Activated T-helper 17 cell treated with anti-CD3 and anti-CD28 coated beads, Interleukin-2, amount 50 U/mL, for 72 hours (primary cell): ENCODE measurements around the gene PKN2. TPM values are rescaled to one million over a fixed set of nuclear protein-coding genes. Genes with fewer than 3 reads are reported as not detected.

Source experiments
- ATAC-seq: fragments of 150-1000 bp; cut with Tn5 transposase; replicated peaks from 2 replicates; pipeline ENCODE4 v1.10.0; 2021; ENCODE audit warnings: mild to moderate bottlenecking, moderate library complexity
- H3K27ac Mint-ChIP-seq: one replicate; pipeline ENCODE4 v1.8.0; 2022; ENCODE audit warnings: mixed read lengths
- H3K27me3 Mint-ChIP-seq: one replicate; pipeline ENCODE4 v1.8.0; 2022; ENCODE audit warnings: mixed read lengths
- H3K36me3 Mint-ChIP-seq: one replicate; pipeline ENCODE4 v1.8.0; 2022; ENCODE audit warnings: low read depth, mild to moderate bottlenecking, mixed read lengths
- H3K4me1 Mint-ChIP-seq: one replicate; pipeline ENCODE4 v1.8.0; 2022; ENCODE audit warnings: mixed read lengths
- H3K4me3 Mint-ChIP-seq: one replicate; pipeline ENCODE4 v1.8.0; 2022; ENCODE audit warnings: mild to moderate bottlenecking, mixed read lengths
- H3K9me3 Mint-ChIP-seq: one replicate; pipeline ENCODE4 v1.8.0; 2022; ENCODE audit warnings: mixed read lengths
- total RNA-seq, 2 donors: library from RNA; stranded (reverse); gene quantifications; one replicate each; pipeline ENCODE4 v1.2.3, GENCODE V29; 2022

Gene PKN2
- total RNA-seq, 2 donors from 2014 or later = 23.7 to 24.1 TPM

GRCh38 chr1:88777604-88778149 is 93.6 kb downstream of the PKN2 start:
- no peak overlapping the region for H3K4me3 Mint-ChIP-seq
- H3K4me1 Mint-ChIP-seq = peaks cover 14% of the 10 kb centered on the region
- H3K27ac Mint-ChIP-seq = no peak overlapping the region
- no peaks in the 10 kb centered on the region for H3K9me3 Mint-ChIP-seq
- H3K36me3 Mint-ChIP-seq = peaks cover 91% of the 10 kb centered on the region
- H3K27me3 Mint-ChIP-seq = no peaks in the 10 kb centered on the region
- no peak for ATAC-seq

- no peak overlapping the region for H3K27ac Mint-ChIP-seq
- no peaks in the 10 kb centered on the region for H3K27me3 Mint-ChIP-seq
- peaks cover 91% of the 10 kb centered on the region for H3K36me3 Mint-ChIP-seq
- ATAC-seq = no peak
- H3K4me3 Mint-ChIP-seq = no peak overlapping the region
- H3K4me1 Mint-ChIP-seq = peaks cover 5% of the 10 kb centered on the region
- no peaks in the 10 kb centered on the region for H3K9me3 Mint-ChIP-seq
Measured at GRCh38 chr1:88779880-88780279, 95.8 kb downstream of the PKN2 start.

GRCh38 chr1:88780485-88780884 is 96.4 kb downstream of the PKN2 start:
- no peaks in the 10 kb centered on the region for H3K9me3 Mint-ChIP-seq
- H3K4me1 Mint-ChIP-seq = no peaks in the 10 kb centered on the region
- no peak for ATAC-seq
- no peaks in the 10 kb centered on the region for H3K27me3 Mint-ChIP-seq
- no peak overlapping the region for H3K4me3 Mint-ChIP-seq
- H3K36me3 Mint-ChIP-seq = peaks cover 91% of the 10 kb centered on the region
- H3K27ac Mint-ChIP-seq = no peak overlapping the region

- ATAC-seq = no peak
- H3K27ac Mint-ChIP-seq = peak overlapping the region; percentile 1
- no peak overlapping the region for H3K4me3 Mint-ChIP-seq
- H3K27me3 Mint-ChIP-seq = no peaks in the 10 kb centered on the region
- no peaks in the 10 kb centered on the region for H3K9me3 Mint-ChIP-seq
- H3K36me3 Mint-ChIP-seq = peaks cover 91% of the 10 kb centered on the region
- no peaks in the 10 kb centered on the region for H3K4me1 Mint-ChIP-seq
Measured at GRCh38 chr1:88783145-88783544, 99.1 kb downstream of the PKN2 start.

GRCh38 chr1:88784551-88784950 is 100.5 kb downstream of the PKN2 start:
- Mint-ChIP-seq H3K27me3 (no peaks in the 10 kb centered on the region), H3K9me3 (no peaks in the 10 kb centered on the region), H3K4me3 (no peak overlapping the region), H3K27ac (no peak overlapping the region), H3K36me3 (peaks cover 89% of the 10 kb centered on the region), H3K4me1 (no peaks in the 10 kb centered on the region)
- ATAC-seq = no peak

- Mint-ChIP-seq H3K9me3 (no peaks in the 10 kb centered on the region), H3K27me3 (no peaks in the 10 kb centered on the region), H3K4me3 (no peak overlapping the region), H3K4me1 (no peaks in the 10 kb centered on the region), H3K27ac (peak overlapping the region; percentile 51), H3K36me3 (peaks cover 93% of the 10 kb centered on the region)
- ATAC-seq = no peak
Measured at GRCh38 chr1:88787023-88787903, 103.2 kb downstream of the PKN2 start.

- H3K4me3 Mint-ChIP-seq = no peak overlapping the region
- H3K27me3 Mint-ChIP-seq = no peaks in the 10 kb centered on the region
- H3K36me3 Mint-ChIP-seq = peaks cover 77% of the 10 kb centered on the region
- H3K9me3 Mint-ChIP-seq = no peaks in the 10 kb centered on the region
- peak; percentile 34 for ATAC-seq
- H3K4me1 Mint-ChIP-seq = no peaks in the 10 kb centered on the region
- H3K27ac Mint-ChIP-seq = no peak overlapping the region
Measured at GRCh38 chr1:88791192-88791591, 107.1 kb downstream of the PKN2 start.

GRCh38 chr1:88799491-88799890 is 115.4 kb downstream of the PKN2 start:
- Mint-ChIP-seq H3K36me3 (peaks cover 80% of the 10 kb centered on the region), H3K9me3 (peaks cover 5% of the 10 kb centered on the region)

GRCh38 chr1:88800382-88801051 is 116.4 kb downstream of the PKN2 start:
- Mint-ChIP-seq H3K9me3 (peaks cover 5% of the 10 kb centered on the region), H3K4me3 (peak overlapping the region; percentile 30), H3K4me1 (peaks cover 9% of the 10 kb centered on the region), H3K36me3 (peaks cover 79% of the 10 kb centered on the region), H3K27ac (no peak overlapping the region), H3K27me3 (no peaks in the 10 kb centered on the region)
- ATAC-seq = peak; percentile 67

More at GRCh38 chr1:88799491-88799890, 115.4 kb downstream of the PKN2 start:
- H3K4me1 Mint-ChIP-seq = peaks cover 9% of the 10 kb centered on the region
- H3K4me3 Mint-ChIP-seq = no peak overlapping the region
- no peak overlapping the region for H3K27ac Mint-ChIP-seq
- no peaks in the 10 kb centered on the region for H3K27me3 Mint-ChIP-seq
- no peak for ATAC-seq

- H3K9me3 Mint-ChIP-seq = peaks cover 5% of the 10 kb centered on the region
- peaks cover 84% of the 10 kb centered on the region for H3K36me3 Mint-ChIP-seq
- peaks cover 9% of the 10 kb centered on the region for H3K4me1 Mint-ChIP-seq
- no peak overlapping the region for H3K4me3 Mint-ChIP-seq
- H3K27ac Mint-ChIP-seq = peak overlapping the region; percentile 51
- no peaks in the 10 kb centered on the region for H3K27me3 Mint-ChIP-seq
- ATAC-seq = no peak
Measured at GRCh38 chr1:88801575-88802208, 117.6 kb downstream of the PKN2 start.

- H3K4me3 Mint-ChIP-seq = no peak overlapping the region
- H3K27me3 Mint-ChIP-seq = no peaks in the 10 kb centered on the region
- H3K36me3 Mint-ChIP-seq = peaks cover 87% of the 10 kb centered on the region
- no peak for ATAC-seq
- peaks cover 9% of the 10 kb centered on the region for H3K4me1 Mint-ChIP-seq
- peak overlapping the region; percentile 32 for H3K27ac Mint-ChIP-seq
- peaks cover 5% of the 10 kb centered on the region for H3K9me3 Mint-ChIP-seq
Measured at GRCh38 chr1:88802404-88802803, 118.3 kb downstream of the PKN2 start.

GRCh38 chr1:88802950-88803349 is 118.9 kb downstream of the PKN2 start:
- H3K4me1 Mint-ChIP-seq = peaks cover 9% of the 10 kb centered on the region
- peak; percentile 37 for ATAC-seq
- H3K36me3 Mint-ChIP-seq = peaks cover 86% of the 10 kb centered on the region
- H3K27me3 Mint-ChIP-seq = no peaks in the 10 kb centered on the region
- H3K9me3 Mint-ChIP-seq = peaks cover 5% of the 10 kb centered on the region
- H3K4me3 Mint-ChIP-seq = no peak overlapping the region
- peak overlapping the region; percentile 32 for H3K27ac Mint-ChIP-seq

- Mint-ChIP-seq H3K36me3 (peaks cover 83% of the 10 kb centered on the region), H3K4me1 (peaks cover 9% of the 10 kb centered on the region), H3K27me3 (no peaks in the 10 kb centered on the region), H3K9me3 (peaks cover 5% of the 10 kb centered on the region), H3K4me3 (no peak overlapping the region), H3K27ac (no peak overlapping the region)
- no peak for ATAC-seq
Measured at GRCh38 chr1:88803444-88803843, 119.4 kb downstream of the PKN2 start.

- H3K27me3 Mint-ChIP-seq = no peaks in the 10 kb centered on the region
- no peak for ATAC-seq
- H3K4me1 Mint-ChIP-seq = peaks cover 4% of the 10 kb centered on the region
- H3K36me3 Mint-ChIP-seq = peaks cover 61% of the 10 kb centered on the region
- no peak overlapping the region for H3K4me3 Mint-ChIP-seq
- no peak overlapping the region for H3K27ac Mint-ChIP-seq
- no peaks in the 10 kb centered on the region for H3K9me3 Mint-ChIP-seq
Measured at GRCh38 chr1:88812366-88812765, 128.3 kb downstream of the PKN2 start.
